Measurements from ENCODE around the gene BEND5. TPM values are rescaled to one million over a fixed set of nuclear protein-coding genes. Genes with fewer than 3 reads are reported as not detected.

The BEND5 gene
- total and polyA plus RNA-seq, 2 of the 4 experiments (the other 2 are of a cell fraction): 1.1 to 1.3 TPM

DNA sequence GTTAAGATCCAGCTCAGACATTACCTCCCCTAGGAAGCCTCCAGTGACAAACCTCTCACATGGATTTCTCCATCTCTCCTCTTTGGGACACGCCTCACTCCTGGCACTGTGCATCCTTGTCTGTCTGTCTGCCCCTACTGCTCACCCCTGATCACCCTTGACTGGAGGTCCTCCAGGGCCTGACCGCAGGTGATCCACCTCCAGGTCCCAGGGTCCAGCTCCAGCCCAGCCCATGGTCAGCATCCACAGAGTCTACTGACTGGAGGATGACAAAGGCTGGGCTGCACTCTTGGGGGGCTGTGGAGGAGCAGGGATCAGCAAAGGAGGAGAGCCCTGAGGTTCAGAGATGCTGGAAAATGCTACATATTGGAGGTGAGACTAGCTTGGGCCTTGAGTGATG lies 65.8 kb downstream of the BEND5 start:
- no peak overlapping the region for H3K4me3 ChIP-seq (ENCODE audit: insufficient read depth, low read depth, low read length)
- no peak overlapping the region for H2AK9ac ChIP-seq (replicated peaks; ENCODE audit: low read depth, low read length, poor library complexity)
- no TSS peak for BruUV-seq (replicated peaks)
- H4K91ac ChIP-seq (ENCODE audit: insufficient read depth, low read depth, low read length): no peak overlapping the region
- intact Hi-C loops (cut with micrococcal nuclease) (no loop called here), dilution Hi-C loops (cut with HindIII; ENCODE audit: low sequenced_read_pairs, unreplicated experiment) (no loop called here), in situ Hi-C loops (cut with MboI; ENCODE audit: low sequenced_read_pairs) (no loop called here)
- H4K8ac ChIP-seq (ENCODE audit: low read depth in 2 of 2, low read length in 2 of 2): no peak overlapping the region
- H3K27ac ChIP-seq (ENCODE audit: insufficient read depth, low read length): no peak overlapping the region
- H3K4me1 ChIP-seq (ENCODE audit: control insufficient read depth, insufficient read depth, low read length): no peaks in the 10 kb centered on the region
- TF ChIP-seq RFX5 (IDR thresholded peaks at IDR 0.05; ENCODE audit: low read depth, low read length): no peak
- TF ChIP-seq FOS (IDR thresholded peaks at IDR 0.05; ENCODE audit: low read depth, low read length): no peak
- TF ChIP-seq, protein P1, sequence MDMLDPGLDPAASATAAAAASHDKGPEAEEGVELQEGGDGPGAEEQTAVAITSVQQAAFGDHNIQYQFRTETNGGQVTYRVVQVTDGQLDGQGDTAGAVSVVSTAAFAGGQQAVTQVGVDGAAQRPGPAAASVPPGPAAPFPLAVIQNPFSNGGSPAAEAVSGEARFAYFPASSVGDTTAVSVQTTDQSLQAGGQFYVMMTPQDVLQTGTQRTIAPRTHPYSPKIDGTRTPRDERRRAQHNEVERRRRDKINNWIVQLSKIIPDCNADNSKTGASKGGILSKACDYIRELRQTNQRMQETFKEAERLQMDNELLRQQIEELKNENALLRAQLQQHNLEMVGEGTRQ (IDR thresholded peaks at IDR 0.05; ENCODE audit: low read depth, low read length): no peak
- TF ChIP-seq NFE2L2 (IDR thresholded peaks at IDR 0.05; ENCODE audit: low read depth, low read length): no peak
- no peak for TF ChIP-seq SMC3 (IDR thresholded peaks at IDR 0.05; ENCODE audit: low read depth, low read length)
- TF ChIP-seq CEBPB (IDR thresholded peaks at IDR 0.05; ENCODE audit: low read depth, low read length): no peak
- TF ChIP-seq, protein P2, sequence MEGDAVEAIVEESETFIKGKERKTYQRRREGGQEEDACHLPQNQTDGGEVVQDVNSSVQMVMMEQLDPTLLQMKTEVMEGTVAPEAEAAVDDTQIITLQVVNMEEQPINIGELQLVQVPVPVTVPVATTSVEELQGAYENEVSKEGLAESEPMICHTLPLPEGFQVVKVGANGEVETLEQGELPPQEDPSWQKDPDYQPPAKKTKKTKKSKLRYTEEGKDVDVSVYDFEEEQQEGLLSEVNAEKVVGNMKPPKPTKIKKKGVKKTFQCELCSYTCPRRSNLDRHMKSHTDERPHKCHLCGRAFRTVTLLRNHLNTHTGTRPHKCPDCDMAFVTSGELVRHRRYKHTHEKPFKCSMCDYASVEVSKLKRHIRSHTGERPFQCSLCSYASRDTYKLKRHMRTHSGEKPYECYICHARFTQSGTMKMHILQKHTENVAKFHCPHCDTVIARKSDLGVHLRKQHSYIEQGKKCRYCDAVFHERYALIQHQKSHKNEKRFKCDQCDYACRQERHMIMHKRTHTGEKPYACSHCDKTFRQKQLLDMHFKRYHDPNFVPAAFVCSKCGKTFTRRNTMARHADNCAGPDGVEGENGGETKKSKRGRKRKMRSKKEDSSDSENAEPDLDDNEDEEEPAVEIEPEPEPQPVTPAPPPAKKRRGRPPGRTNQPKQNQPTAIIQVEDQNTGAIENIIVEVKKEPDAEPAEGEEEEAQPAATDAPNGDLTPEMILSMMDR (conservative IDR thresholded peaks at IDR 0.05; ENCODE audit: low read depth, low read length): no peak
- no peak for TF ChIP-seq POLR2A (IDR thresholded peaks at IDR 0.05; ENCODE audit: low read depth, low read length)
- TF ChIP-seq RCOR1 (IDR thresholded peaks at IDR 0.05; ENCODE audit: insufficient replicate concordance, low read length): no peak
- TF ChIP-seq RAD21 (IDR thresholded peaks at IDR 0.05; ENCODE audit: low read length): no peak
- no peak for TF ChIP-seq MAFK (IDR thresholded peaks at IDR 0.05; ENCODE audit: low read depth, low read length)
- TF ChIP-seq, protein P3, sequence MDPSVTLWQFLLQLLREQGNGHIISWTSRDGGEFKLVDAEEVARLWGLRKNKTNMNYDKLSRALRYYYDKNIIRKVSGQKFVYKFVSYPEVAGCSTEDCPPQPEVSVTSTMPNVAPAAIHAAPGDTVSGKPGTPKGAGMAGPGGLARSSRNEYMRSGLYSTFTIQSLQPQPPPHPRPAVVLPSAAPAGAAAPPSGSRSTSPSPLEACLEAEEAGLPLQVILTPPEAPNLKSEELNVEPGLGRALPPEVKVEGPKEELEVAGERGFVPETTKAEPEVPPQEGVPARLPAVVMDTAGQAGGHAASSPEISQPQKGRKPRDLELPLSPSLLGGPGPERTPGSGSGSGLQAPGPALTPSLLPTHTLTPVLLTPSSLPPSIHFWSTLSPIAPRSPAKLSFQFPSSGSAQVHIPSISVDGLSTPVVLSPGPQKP (IDR thresholded peaks at IDR 0.05; ENCODE audit: borderline replicate concordance, low read depth, low read length): no peak
- TF ChIP-seq MAZ (IDR thresholded peaks at IDR 0.05; ENCODE audit: borderline replicate concordance, low read depth, low read length): no peak
- no peak for TF ChIP-seq BHLHE40 (IDR thresholded peaks at IDR 0.05; ENCODE audit: low read depth, low read length)
- TF ChIP-seq MXI1 (IDR thresholded peaks at IDR 0.05; ENCODE audit: borderline replicate concordance, low read depth, low read length): no peak
- TF ChIP-seq CHD1 (IDR thresholded peaks at IDR 0.05; ENCODE audit: low read depth, low read length): no peak
- H3K56ac ChIP-seq (ENCODE audit: extremely low read depth, insufficient read depth, low read length): no peak overlapping the region
- no peaks in the 10 kb centered on the region for H4K20me1 ChIP-seq (ENCODE audit: insufficient read depth, low read length)
- no peak overlapping the region for H2BK5ac ChIP-seq (ENCODE audit: low read depth, low read length, poor library complexity, severe bottlenecking)
- no peak overlapping the region for H2BK120ac ChIP-seq (ENCODE audit: low read depth, low read length)
- H3K4me2 ChIP-seq (ENCODE audit: low read depth, low read length): no peak overlapping the region
- H3K27me3 ChIP-seq (ENCODE audit: control insufficient read depth, insufficient read depth, low read length): no peaks in the 10 kb centered on the region; the same call in 1 of the 2 replicates
- no peak overlapping the region for H3K9ac ChIP-seq (ENCODE audit: low read depth, low read length)
- H3K18ac ChIP-seq (ENCODE audit: low read depth, low read length): no peak overlapping the region
- no peaks in the 10 kb centered on the region for H3K36me3 ChIP-seq (ENCODE audit: control insufficient read depth, insufficient read depth, low read length)
- no peak overlapping the region for H3K23ac ChIP-seq (ENCODE audit: low read depth, low read length)
- H3K9me3 ChIP-seq (ENCODE audit: control insufficient read depth, insufficient read depth, low read length): no peaks in the 10 kb centered on the region
- H2AFZ ChIP-seq (replicated peaks; ENCODE audit: low read length, poor library complexity): no peak overlapping the region
- CTCF ChIA-PET: no interaction called here
- ATAC-seq (ENCODE audit: low read depth): no peak
- H2BK20ac ChIP-seq (ENCODE audit: low read depth, low read length): no peak overlapping the region
- WGBS, 2 experiments (ENCODE audit: extremely low coverage in 2 of 2, insufficient read length in 1 of 2): no CpG with 5 or more reads among the region's 2 CpGs
- POLR2A ChIA-PET (ENCODE audit: unreplicated experiment): no interaction called here
- H4K5ac ChIP-seq (ENCODE audit: low read depth, low read length): no peak overlapping the region
- no peak overlapping the region for H2BK15ac ChIP-seq (ENCODE audit: low read depth, low read length)
- H3K79me1 ChIP-seq (ENCODE audit: low read depth in 1 of 2, low read length in 2 of 2): no peaks in the 10 kb centered on the region
- H3K4ac ChIP-seq (ENCODE audit: low read depth, low read length): no peak overlapping the region
- H3K14ac ChIP-seq (replicated peaks; ENCODE audit: low read depth, low read length): no peak overlapping the region
- DNase-seq: no peak
- no peak overlapping the region for H2AK5ac ChIP-seq (ENCODE audit: low read depth, low read length)
- H3K9me1 ChIP-seq (ENCODE audit: insufficient read depth, low read length): no peaks in the 10 kb centered on the region
